HG03039 (cell line): ENCODE measurements around the gene LEO1.

Experiments used
- ATAC-seq: cut with Tn5 transposase; IDR thresholded peaks from one replicate; pipeline ENCODE4 v1.9.1; 2021; ENCODE audit warnings: mild to moderate bottlenecking, moderate library complexity; ENCODE audit not compliant: unreplicated experiment

The LEO1 gene

DNA sequence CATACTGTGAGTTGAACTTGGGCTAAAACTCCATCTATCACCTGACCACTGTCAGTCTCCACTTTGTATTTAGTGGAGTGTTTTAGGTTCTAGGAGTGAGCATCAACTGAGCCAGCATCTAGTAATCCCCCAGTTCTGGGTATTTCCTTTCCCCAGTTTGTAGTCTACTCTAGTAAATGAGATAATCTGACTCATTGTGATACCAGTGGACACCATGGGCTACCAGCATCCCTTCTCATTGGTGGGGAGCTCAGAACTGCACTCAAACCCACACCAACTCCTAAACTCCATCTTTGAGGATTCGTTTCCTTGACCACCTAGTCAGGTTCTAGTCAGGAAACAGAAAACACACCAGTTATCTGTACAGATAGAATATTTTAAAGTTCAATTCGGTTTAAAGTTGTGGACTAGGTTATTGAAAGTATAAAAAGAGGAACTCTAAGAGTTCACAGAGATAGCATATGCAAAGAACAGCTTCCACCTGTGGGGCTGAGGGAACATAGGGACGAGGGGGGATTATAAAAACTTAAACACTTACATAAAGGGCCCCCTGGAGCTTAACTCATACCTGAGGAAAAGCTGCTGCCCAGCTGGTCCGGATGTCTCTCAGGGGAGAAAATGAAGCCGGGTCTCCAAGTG lies 36.0 kb downstream of the LEO1 start:
- peak; percentile 82 for ATAC-seq

DNA sequence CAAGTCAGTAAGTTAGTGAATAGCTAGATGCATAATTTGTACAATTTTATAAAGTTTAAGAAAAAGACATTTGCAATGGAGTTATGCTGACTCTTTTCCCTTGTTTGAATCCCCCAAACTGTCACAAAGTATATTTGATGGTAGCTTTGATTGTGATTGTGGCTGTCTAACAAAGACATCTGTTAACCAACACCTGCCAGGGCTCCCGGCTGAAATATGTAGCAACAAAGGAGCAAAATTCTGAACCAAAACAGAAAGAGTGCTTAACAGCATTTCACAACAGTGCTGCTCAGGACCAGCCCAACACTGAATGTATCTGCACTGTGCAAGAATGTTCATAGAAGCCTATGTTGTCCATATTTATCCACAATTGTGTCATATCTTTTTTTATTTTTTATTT lies 39.4 kb downstream of the LEO1 start:
- no peak for ATAC-seq

DNA sequence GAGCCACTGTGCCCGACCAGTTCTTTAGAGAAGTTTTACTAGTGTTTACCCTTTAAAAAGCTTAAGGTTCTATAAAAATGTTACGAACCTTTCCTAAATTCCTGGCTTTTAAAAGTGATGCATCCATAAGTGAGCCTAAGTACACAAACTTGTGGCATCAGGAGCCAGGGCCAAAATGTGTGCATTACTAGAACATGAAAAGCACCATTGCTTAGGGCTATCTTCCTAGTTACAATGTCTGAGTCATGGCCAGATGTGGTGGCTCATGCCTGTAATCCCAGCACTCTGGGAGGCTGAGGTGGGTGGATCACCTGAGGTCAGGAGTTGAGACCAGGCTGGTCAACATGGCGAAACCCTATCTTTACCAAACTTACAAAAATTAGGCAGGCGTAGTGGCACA lies 39.9 kb downstream of the LEO1 start:
- no peak for ATAC-seq

DNA sequence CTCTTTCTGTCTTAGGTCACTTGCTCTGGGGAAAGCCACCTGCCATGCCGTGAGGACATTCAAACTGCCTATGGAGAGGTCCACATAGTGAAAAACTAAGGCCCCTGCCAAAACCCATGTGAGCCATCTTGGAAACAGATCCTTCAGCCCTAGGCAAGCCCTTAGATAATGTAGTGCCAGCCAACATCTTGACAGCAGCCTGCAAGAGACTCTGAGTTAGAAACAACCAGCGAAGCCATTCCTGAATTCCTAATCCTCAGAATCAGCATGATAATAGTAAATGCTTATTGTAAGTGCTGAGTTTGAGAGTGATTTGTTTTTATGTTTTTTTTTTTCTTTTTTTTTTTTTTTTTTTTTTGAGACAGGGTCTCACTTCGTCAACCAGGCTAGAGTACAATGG lies 40.6 kb downstream of the LEO1 start:
- ATAC-seq, result no peak

GRCh38 chr15:51926809-51927208 lies 44.8 kb downstream of the LEO1 start:
- ATAC-seq, result no peak

DNA sequence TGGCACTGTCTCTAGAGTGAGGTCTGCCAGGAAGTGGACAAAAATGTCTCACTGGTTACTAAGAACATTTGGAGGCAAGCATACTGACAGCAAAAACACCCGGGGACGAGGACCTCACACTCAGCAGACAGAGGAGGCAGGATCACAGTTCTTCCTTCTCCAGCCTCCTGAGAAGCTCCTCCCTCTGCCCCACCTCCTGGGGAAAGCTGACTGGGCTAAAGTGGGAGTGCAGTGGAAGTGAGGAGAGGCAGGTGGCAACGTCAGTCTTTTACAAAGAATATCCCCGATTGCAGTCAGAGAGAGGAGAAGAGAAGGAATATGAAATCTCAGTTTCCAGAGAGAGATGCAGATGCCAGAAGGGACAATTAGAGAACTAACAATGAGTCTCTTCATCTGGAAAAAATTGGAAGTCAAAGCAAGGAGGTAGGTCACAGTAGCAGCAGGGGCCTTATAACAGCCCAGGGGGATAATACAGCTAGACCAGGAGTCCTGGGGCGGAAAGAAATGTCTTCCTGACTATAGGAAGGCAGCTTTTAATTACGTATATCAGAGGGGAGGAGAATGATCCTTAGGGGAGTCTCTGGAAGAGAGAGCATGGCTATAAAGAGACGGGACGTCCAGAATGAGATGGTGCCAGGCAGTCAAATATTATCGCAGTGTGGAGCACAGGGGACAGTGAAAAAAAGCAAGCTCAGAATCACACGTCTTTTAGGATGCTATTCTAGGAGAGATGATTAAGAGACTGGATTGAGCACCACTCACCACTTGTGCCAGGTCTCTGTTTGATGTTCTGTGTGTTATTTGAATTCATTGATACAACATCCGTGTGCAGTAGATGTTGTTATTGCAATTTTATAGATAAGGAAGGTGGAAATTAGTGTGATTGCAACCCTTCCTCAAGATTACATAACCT lies 47.2 kb downstream of the LEO1 start:
- ATAC-seq, result no peak

DNA sequence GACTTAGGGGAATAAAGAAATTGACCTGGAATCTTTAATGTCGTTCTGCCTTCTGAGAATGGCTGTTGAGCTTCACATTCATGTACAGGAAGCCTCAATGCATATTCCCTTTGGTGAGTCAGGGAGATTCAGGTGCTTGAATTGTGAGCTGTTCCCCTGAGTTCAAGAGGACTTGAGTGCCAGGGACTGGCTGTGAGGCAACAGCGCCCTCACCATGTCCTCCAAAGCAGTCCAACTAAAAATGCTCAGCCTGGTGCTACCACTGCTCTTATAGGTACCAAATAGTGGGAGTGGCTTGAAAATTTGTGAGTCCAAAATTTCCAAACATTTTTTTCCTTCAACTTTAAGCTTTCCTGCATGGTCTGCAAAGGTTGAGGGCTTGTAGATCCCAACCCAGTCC lies 54.1 kb downstream of the LEO1 start:
- no peak for ATAC-seq

DNA sequence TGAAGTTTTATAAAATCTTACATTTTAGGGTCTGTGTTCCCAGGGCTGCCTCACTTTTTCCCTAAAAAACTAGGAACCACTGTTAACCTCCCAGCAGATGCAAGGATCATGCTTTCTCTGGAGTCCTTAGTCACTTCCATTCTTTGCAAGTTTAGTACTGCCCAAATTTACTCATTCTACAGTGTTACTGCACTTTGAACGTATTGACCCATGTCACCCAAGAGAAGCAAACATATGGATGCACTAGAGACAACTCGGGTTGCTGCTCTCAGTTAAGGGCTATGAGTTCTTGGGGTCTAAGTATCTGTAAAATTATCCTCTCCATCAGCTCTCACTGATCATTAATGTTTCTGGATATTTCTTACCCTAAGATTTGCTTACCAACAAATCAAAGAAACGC lies 59.0 kb downstream of the LEO1 start:
- no peak for ATAC-seq

DNA sequence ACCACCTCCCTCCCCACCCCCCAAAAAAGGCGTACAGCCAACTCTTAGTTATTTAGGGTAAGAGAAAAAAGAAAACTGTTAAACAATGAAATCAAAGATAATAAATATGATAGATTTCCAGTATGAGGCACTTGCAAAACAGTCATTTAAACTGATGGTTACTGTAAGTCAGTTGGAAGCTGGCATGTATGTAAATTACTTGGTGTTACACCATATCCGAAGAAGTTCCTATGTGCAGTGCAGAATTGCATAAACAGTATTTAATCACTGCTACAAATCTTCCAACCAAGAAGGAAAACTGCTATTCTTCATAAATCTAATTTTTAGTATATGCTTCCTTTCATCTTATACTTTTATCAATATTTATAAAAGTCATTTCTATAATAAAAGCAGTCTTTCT lies 62.0 kb downstream of the LEO1 start:
- no peak for ATAC-seq

GRCh38 chr15:51908316-51908715 lies 63.3 kb downstream of the LEO1 start:
- no peak for ATAC-seq

DNA sequence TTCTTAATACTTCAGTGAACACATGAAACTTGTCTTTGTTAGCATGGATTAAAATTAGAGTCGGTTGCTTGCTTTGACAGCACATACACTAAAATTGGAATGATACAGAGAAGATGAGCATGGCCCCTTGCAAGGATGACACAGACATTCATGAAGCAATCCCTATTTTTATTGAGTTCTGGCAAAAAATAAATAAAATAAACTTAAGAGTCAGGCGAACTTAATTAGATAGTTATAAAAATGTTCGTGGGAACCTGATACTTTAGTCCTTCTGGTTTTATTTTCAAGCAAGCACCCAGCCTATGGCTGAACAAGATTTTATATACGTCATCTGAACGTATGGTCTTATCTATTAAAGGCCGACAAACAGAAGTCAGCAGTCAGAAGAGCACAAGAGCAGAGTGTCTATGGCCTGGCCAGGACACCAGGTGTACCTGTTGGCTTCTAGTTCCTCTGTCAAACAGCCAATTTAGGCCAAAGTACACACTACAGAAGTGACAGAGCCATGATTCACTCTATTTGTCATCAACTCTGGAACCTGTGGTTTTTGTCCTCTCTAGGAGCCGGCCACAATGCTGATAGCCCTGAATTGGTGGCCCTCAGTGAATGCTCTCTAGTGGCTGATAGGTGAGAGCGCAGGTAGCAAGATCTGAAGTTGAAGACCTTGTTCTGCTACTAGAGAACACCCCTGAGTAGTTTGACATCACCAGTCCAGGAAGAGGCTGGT lies 64.3 kb downstream of the LEO1 start:
- ATAC-seq, result no peak

GRCh38 chr15:51904931-51905330 lies 66.6 kb downstream of the LEO1 start:
- ATAC-seq, result no peak

DNA sequence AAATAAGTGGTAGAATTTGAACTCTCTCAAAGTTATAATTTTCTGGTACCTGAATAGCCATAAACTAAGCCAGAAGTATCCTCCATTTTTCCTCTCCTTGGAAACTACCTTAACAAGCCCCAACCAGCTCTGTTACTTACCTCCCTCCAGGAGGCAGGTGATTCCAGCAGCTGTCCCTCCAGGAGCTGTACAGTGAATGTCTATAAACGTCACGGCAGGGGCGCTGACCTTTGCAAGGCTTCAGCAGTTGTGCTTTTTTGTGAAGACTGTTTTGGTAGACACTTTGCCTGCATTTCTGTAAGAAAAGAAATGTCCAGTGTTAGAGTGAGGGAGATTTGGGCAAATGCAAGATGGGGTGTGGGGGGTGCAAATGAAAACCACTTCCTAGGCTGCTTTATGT lies 67.2 kb downstream of the LEO1 start:
- ATAC-seq, result no peak

GRCh38 chr15:51889486-51889885 lies 82.1 kb downstream of the LEO1 start:
- ATAC-seq, result no peak

- no peak for ATAC-seq
These were observed 82.9 kb downstream of the LEO1 start for GRCh38 chr15:51888593-51889195.
